HepG2 (cell line): ENCODE results near the gene PYGO2. TPM values are rescaled to one million over a fixed set of nuclear protein-coding genes. Genes with fewer than 3 reads are reported as not detected.

Experiments
- AHDC1 ChIP-seq: sonication (generic); formaldehyde crosslinking; IDR thresholded peaks from 2 replicates; pipeline ENCODE4 v1.5.1; 2020; ENCODE audit warnings: mild to moderate bottlenecking, missing genetic modification reagents, borderline replicate concordance
- ARNTL ChIP-seq: sonication (generic); formaldehyde crosslinking; IDR thresholded peaks from 2 replicates; pipeline ENCODE4 v1.4.0; 2020; ENCODE audit warnings: mild to moderate bottlenecking, missing genetic modification reagents
- CEBPG ChIP-seq: IDR thresholded peaks from 2 replicates; pipeline ENCODE4 v1.6.1; 2016
- MYC ChIP-seq: sonication (generic); formaldehyde crosslinking; IDR thresholded peaks from 2 replicates; pipeline ENCODE4 v1.9.0; 2021; ENCODE audit warnings: missing genetic modification reagents, borderline replicate concordance
- NFKB2 ChIP-seq: sonication (generic); formaldehyde crosslinking; IDR thresholded peaks from 2 replicates; pipeline ENCODE4 v1.4.0; 2020; ENCODE audit warnings: missing genetic modification reagents, borderline replicate concordance
- RFXAP ChIP-seq: sonication (generic); formaldehyde crosslinking; IDR thresholded peaks from 2 replicates; pipeline ENCODE4 v1.4.0; 2020; ENCODE audit warnings: missing genetic modification reagents, borderline replicate concordance
- SALL1 ChIP-seq: sonication (generic); formaldehyde crosslinking; IDR thresholded peaks from 2 replicates; pipeline ENCODE4 v1.8.0; 2022; ENCODE audit warnings: mild to moderate bottlenecking, missing genetic modification reagents
- TEAD2 ChIP-seq: sonication (generic); formaldehyde crosslinking; IDR thresholded peaks from 2 replicates; pipeline ENCODE4 v1.9.0; 2021; ENCODE audit warnings: missing genetic modification reagents
- TOPORS ChIP-seq: sonication (generic); formaldehyde crosslinking; IDR thresholded peaks from 2 replicates; pipeline ENCODE4 v1.8.0; 2023; ENCODE audit warnings: mild to moderate bottlenecking, missing genetic modification reagents
- YEATS4 ChIP-seq: sonication (generic); formaldehyde crosslinking; IDR thresholded peaks from 2 replicates; pipeline ENCODE4 v1.4.0; 2020; ENCODE audit warnings: missing genetic modification reagents, borderline replicate concordance
- ZIK1 ChIP-seq: sonication (generic); formaldehyde crosslinking; IDR thresholded peaks from 2 replicates; pipeline ENCODE4 v1.5.0; 2020; ENCODE audit warnings: mild to moderate bottlenecking, low read depth, missing genetic modification reagents, borderline replicate concordance
- ZNF17 ChIP-seq: sonication (generic); formaldehyde crosslinking; IDR thresholded peaks from 2 replicates; pipeline ENCODE4 v1.5.0; 2020; ENCODE audit warnings: mild to moderate bottlenecking, missing genetic modification reagents
- ZNF234 ChIP-seq: sonication (generic); formaldehyde crosslinking; conservative IDR thresholded peaks from 2 replicates; pipeline ENCODE4 v1.5.1; 2020; ENCODE audit warnings: mild to moderate bottlenecking, missing genetic modification reagents
- ZNF354B ChIP-seq: sonication (generic); formaldehyde crosslinking; IDR thresholded peaks from 2 replicates; pipeline ENCODE4 v1.8.0; 2022; ENCODE audit warnings: mild to moderate bottlenecking, missing genetic modification reagents
- ZNF672 ChIP-seq: sonication (generic); formaldehyde crosslinking; IDR thresholded peaks from 2 replicates; pipeline ENCODE4 v1.8.1; 2022; ENCODE audit warnings: missing genetic modification reagents
- ZNF883 ChIP-seq: sonication (generic); formaldehyde crosslinking; IDR thresholded peaks from 2 replicates; pipeline ENCODE4 v1.5.1; 2020; ENCODE audit warnings: mild to moderate bottlenecking, missing genetic modification reagents; ENCODE audit errors: not compliant biosample characterization
- ZNF891 ChIP-seq: sonication (generic); formaldehyde crosslinking; IDR thresholded peaks from 2 replicates; pipeline ENCODE4 v1.5.0; 2020; ENCODE audit warnings: mild to moderate bottlenecking, missing genetic modification reagents
- polyA plus RNA-seq, 8 experiments: library from polyadenylated mRNA; depleted of rRNA in 3 of 8; stranded (reverse) in 7 of 8; unstranded in 1 of 8; fragments of >200 nt; fragmentation: Illumina TruSeq in 4 of 8; extraction: Trizol in 4 of 8; gene quantifications; 2 replicates each; pipeline versions ENCODE4 v1.2.1 to v1.2.3, GENCODE V29; 2011 to 2016; ENCODE audit warnings: low read depth in 4 of 8, missing spikeins in 1 of 8, mixed read lengths in 1 of 8; ENCODE audit not compliant: insufficient read depth in 1 of 8
- total RNA-seq, 5 experiments: library from RNA; depleted of rRNA; stranded (reverse); fragments of >200 nt; fragmentation: Illumina TruSeq; extraction: Trizol; gene quantifications; 2 replicates each; pipeline ENCODE4 v1.2.3, GENCODE V29; 2016; ENCODE audit warnings: low read depth in 1 of 5
- TF ChIP-seq, protein P1 (sequence below): sonication (generic); formaldehyde crosslinking; IDR thresholded peaks from 2 replicates; pipeline ENCODE4 v1.4.0; 2020; ENCODE audit warnings: mild to moderate bottlenecking, missing genetic modification reagents
- TF ChIP-seq, protein P2 (sequence below): sonication (generic); formaldehyde crosslinking; IDR thresholded peaks from 2 replicates; pipeline ENCODE4 v1.4.0; 2020; ENCODE audit warnings: missing genetic modification reagents
- TF ChIP-seq, protein P3 (sequence below): sonication (generic); formaldehyde crosslinking; IDR thresholded peaks from 2 replicates; pipeline ENCODE4 v1.5.0; 2020; ENCODE audit warnings: missing genetic modification reagents

PYGO2 gene
- total and polyA plus RNA-seq, 2 of the 13 experiments (the other 11 are each of a cell fraction or from before 2014, with no cell fraction given), result 20.3 to 21.8 TPM

GRCh38 chr1:154944401-154945159, 17.0 kb downstream of the PYGO2 start (continued):
- peak; percentile 35; the same call in 1 of the 2 replicates for TF ChIP-seq ARNTL (CRISPR knock-in tag)
- TF ChIP-seq SALL1 (CRISPR knock-in tag), result peak; percentile 88
- no peak for TF ChIP-seq ZNF883
- TF ChIP-seq RFXAP, result no peak
- TF ChIP-seq ZNF17 (CRISPR knock-in tag), result no peak
- TF ChIP-seq CEBPG, result peak; percentile 56
- TF ChIP-seq, protein P1, sequence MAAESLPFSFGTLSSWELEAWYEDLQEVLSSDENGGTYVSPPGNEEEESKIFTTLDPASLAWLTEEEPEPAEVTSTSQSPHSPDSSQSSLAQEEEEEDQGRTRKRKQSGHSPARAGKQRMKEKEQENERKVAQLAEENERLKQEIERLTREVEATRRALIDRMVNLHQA (CRISPR knock-in tag), result no peak
- peak; percentile 66; the same call in 1 of the 2 replicates for TF ChIP-seq NFKB2 (CRISPR knock-in tag)
- no peak for TF ChIP-seq ZIK1 (CRISPR knock-in tag)
- TF ChIP-seq ZNF891 (CRISPR knock-in tag), result no peak
- no peak for TF ChIP-seq TEAD2 (CRISPR knock-in tag)
- TF ChIP-seq, protein P2, sequence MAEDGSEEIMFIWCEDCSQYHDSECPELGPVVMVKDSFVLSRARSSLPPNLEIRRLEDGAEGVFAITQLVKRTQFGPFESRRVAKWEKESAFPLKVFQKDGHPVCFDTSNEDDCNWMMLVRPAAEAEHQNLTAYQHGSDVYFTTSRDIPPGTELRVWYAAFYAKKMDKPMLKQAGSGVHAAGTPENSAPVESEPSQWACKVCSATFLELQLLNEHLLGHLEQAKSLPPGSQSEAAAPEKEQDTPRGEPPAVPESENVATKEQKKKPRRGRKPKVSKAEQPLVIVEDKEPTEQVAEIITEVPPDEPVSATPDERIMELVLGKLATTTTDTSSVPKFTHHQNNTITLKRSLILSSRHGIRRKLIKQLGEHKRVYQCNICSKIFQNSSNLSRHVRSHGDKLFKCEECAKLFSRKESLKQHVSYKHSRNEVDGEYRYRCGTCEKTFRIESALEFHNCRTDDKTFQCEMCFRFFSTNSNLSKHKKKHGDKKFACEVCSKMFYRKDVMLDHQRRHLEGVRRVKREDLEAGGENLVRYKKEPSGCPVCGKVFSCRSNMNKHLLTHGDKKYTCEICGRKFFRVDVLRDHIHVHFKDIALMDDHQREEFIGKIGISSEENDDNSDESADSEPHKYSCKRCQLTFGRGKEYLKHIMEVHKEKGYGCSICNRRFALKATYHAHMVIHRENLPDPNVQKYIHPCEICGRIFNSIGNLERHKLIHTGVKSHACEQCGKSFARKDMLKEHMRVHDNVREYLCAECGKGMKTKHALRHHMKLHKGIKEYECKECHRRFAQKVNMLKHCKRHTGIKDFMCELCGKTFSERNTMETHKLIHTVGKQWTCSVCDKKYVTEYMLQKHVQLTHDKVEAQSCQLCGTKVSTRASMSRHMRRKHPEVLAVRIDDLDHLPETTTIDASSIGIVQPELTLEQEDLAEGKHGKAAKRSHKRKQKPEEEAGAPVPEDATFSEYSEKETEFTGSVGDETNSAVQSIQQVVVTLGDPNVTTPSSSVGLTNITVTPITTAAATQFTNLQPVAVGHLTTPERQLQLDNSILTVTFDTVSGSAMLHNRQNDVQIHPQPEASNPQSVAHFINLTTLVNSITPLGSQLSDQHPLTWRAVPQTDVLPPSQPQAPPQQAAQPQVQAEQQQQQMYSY (CRISPR knock-in tag), result peak; percentile 93
- TF ChIP-seq ZNF672 (CRISPR knock-in tag), result no peak
- peak; percentile 75 for TF ChIP-seq AHDC1
- TF ChIP-seq ZNF234, result no peak
- no peak for TF ChIP-seq ZNF354B (CRISPR knock-in tag)
- peak; percentile 56; the same call in 1 of the 2 replicates for TF ChIP-seq MYC (CRISPR knock-in tag)
- no peak for TF ChIP-seq TOPORS (CRISPR knock-in tag)
- TF ChIP-seq YEATS4, result peak; percentile 76; the same call in 1 of the 2 replicates
- TF ChIP-seq, protein P3, sequence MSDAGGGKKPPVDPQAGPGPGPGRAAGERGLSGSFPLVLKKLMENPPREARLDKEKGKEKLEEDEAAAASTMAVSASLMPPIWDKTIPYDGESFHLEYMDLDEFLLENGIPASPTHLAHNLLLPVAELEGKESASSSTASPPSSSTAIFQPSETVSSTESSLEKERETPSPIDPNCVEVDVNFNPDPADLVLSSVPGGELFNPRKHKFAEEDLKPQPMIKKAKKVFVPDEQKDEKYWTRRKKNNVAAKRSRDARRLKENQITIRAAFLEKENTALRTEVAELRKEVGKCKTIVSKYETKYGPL, result peak; percentile 83; the same call in 1 of the 2 replicates
